IMR-90 (cell line): ENCODE measurements around the gene URI1. TPM values are rescaled to one million over a fixed set of nuclear protein-coding genes. Genes with fewer than 3 reads are reported as not detected.

ENCODE experiments used
- ATAC-seq: fragments of 200-7000 bp; cut with Tn5 transposase; 2 replicates; pipeline ENCODE4 v1.9.1; 2020; ENCODE audit warnings: low read depth, mild to moderate bottlenecking, moderate library complexity
- BruUV-seq: library from RNA; stranded (reverse); fragments of 400-500 nt; replicated peaks from 2 replicates; lab custom pipeline; 2021; lab: Mats Ljungman, UMichigan
- CTCF ChIA-PET: fragments of 300-600 bp; formaldehyde crosslinking; extraction: SDS; loops from one replicate; lab custom pipeline; 2021; ENCODE audit warnings: antibody characterized with exemption; lab: Yijun Ruan, JAX
- POLR2A ChIA-PET: fragments of 300-600 bp; sonication (Branson Sonifier 250); formaldehyde crosslinking; loops from one replicate; lab custom pipeline; 2022; ENCODE audit warnings: antibody characterized with exemption; ENCODE audit not compliant: unreplicated experiment; lab: Charles Lee
- DNase-seq: peaks from one replicate; pipeline ENCODE4 v3.0.0; 2013
- H2AFZ ChIP-seq: replicated peaks from 2 replicates; pipeline ENCODE3; 2013; ENCODE audit warnings: low read length, mild to moderate bottlenecking; ENCODE audit not compliant: poor library complexity
- H2AK5ac ChIP-seq: 2 replicates; pipeline ENCODE4 v1.6.1; 2013; ENCODE audit warnings: low read depth, low read length, inconsistent platforms
- H2AK9ac ChIP-seq: replicated peaks from 2 replicates; pipeline ENCODE3; 2013; ENCODE audit warnings: mild to moderate bottlenecking, low read depth, low read length, moderate library complexity; ENCODE audit not compliant: poor library complexity
- H2BK120ac ChIP-seq: 2 replicates; pipeline ENCODE4 v1.6.1; 2013; ENCODE audit warnings: low read depth, low read length, inconsistent platforms
- H2BK15ac ChIP-seq: 3 replicates; pipeline ENCODE4 v1.6.1; 2013; ENCODE audit warnings: low read depth, low read length, inconsistent platforms
- H2BK20ac ChIP-seq: 2 replicates; pipeline ENCODE4 v1.6.1; 2013; ENCODE audit warnings: low read depth, mild to moderate bottlenecking, inconsistent platforms, low read length, moderate library complexity
- H2BK5ac ChIP-seq: 2 replicates; pipeline ENCODE4 v1.6.1; 2013; ENCODE audit warnings: mild to moderate bottlenecking, low read depth, low read length, inconsistent platforms; ENCODE audit not compliant: poor library complexity, severe bottlenecking
- H3K14ac ChIP-seq: replicated peaks from 2 replicates; pipeline ENCODE4 v1.6.1; 2013; ENCODE audit warnings: low read depth, low read length, inconsistent platforms
- H3K18ac ChIP-seq: 2 replicates; pipeline ENCODE4 v1.6.1; 2013; ENCODE audit warnings: low read depth, low read length, control low read depth
- H3K23ac ChIP-seq: 2 replicates; pipeline ENCODE4 v1.6.1; 2013; ENCODE audit warnings: low read depth, low read length, inconsistent platforms
- H3K27ac ChIP-seq: 2 replicates; pipeline ENCODE4 v1.5.1; 2013; ENCODE audit warnings: mild to moderate bottlenecking, control low read depth, low read length; ENCODE audit not compliant: insufficient read depth
- H3K27me3 ChIP-seq: 2 replicates; pipeline ENCODE4 v1.6.1; 2013; ENCODE audit warnings: low read length; ENCODE audit not compliant: control insufficient read depth, insufficient read depth
- H3K36me3 ChIP-seq: 2 replicates; pipeline ENCODE4 v1.6.1; 2013; ENCODE audit warnings: low read length, mixed read lengths; ENCODE audit not compliant: control insufficient read depth, insufficient read depth
- H3K4ac ChIP-seq: 2 replicates; pipeline ENCODE4 v1.6.1; 2013; ENCODE audit warnings: low read depth, low read length, inconsistent platforms
- H3K4me1 ChIP-seq: 2 replicates; pipeline ENCODE4 v1.6.1; 2013; ENCODE audit warnings: low read length, mixed read lengths; ENCODE audit not compliant: control insufficient read depth, insufficient read depth
- H3K4me2 ChIP-seq: 2 replicates; pipeline ENCODE4 v1.6.1; 2013; ENCODE audit warnings: low read depth, mild to moderate bottlenecking, control low read depth, low read length, moderate library complexity
- H3K4me3 ChIP-seq: 2 replicates; pipeline ENCODE4 v1.5.1; 2013; ENCODE audit warnings: low read depth, mild to moderate bottlenecking, control low read depth, low read length, moderate library complexity; ENCODE audit not compliant: insufficient read depth
- H3K56ac ChIP-seq: 2 replicates; pipeline ENCODE4 v1.6.1; 2013; ENCODE audit warnings: low read length, inconsistent platforms; ENCODE audit not compliant: insufficient read depth; ENCODE audit errors: extremely low read depth
- H3K79me1 ChIP-seq, 2 experiments: 2 replicates each; pipeline ENCODE4 v1.6.1; 2013; ENCODE audit warnings: low read length in 2 of 2, inconsistent platforms in 1 of 2, low read depth in 1 of 2
- H3K9ac ChIP-seq: 2 replicates; pipeline ENCODE4 v1.6.1; 2013; ENCODE audit warnings: low read depth, low read length, control low read depth
- H3K9me1 ChIP-seq: 2 replicates; pipeline ENCODE4 v1.6.1; 2013; ENCODE audit warnings: low read length, inconsistent platforms; ENCODE audit not compliant: insufficient read depth
- H3K9me3 ChIP-seq: 2 replicates; pipeline ENCODE4 v1.6.1; 2013; ENCODE audit warnings: low read length; ENCODE audit not compliant: control insufficient read depth, insufficient read depth
- H4K20me1 ChIP-seq: 2 replicates; pipeline ENCODE4 v1.6.1; 2013; ENCODE audit warnings: low read length, inconsistent platforms; ENCODE audit not compliant: insufficient read depth
- H4K5ac ChIP-seq: 2 replicates; pipeline ENCODE4 v1.6.1; 2013; ENCODE audit warnings: mild to moderate bottlenecking, low read depth, low read length, control low read depth
- H4K8ac ChIP-seq, 2 experiments: 2 replicates each; pipeline ENCODE4 v1.6.1; 2013; ENCODE audit warnings: low read depth in 2 of 2, low read length in 2 of 2, control low read depth in 1 of 2, inconsistent platforms in 1 of 2
- H4K91ac ChIP-seq: 2 replicates; pipeline ENCODE4 v1.6.1; 2013; ENCODE audit warnings: low read depth, low read length, inconsistent platforms; ENCODE audit not compliant: insufficient read depth
- BHLHE40 ChIP-seq: fragments of 150-350 bp; IDR thresholded peaks from 2 replicates; pipeline ENCODE4 v1.6.1; 2016; ENCODE audit warnings: mild to moderate bottlenecking, low read depth, low read length
- MXI1 ChIP-seq: IDR thresholded peaks from 2 replicates; pipeline ENCODE4 v1.6.1; 2012; ENCODE audit warnings: low read depth, mild to moderate bottlenecking, low read length, moderate library complexity, borderline replicate concordance
- NFE2L2 ChIP-seq: fragments of 150-350 bp; IDR thresholded peaks from 2 replicates; pipeline ENCODE4 v1.6.1; 2016; ENCODE audit warnings: low read depth, mild to moderate bottlenecking, low read length
- RAD21 ChIP-seq: IDR thresholded peaks from 2 replicates; pipeline ENCODE4 v1.6.1; 2012; ENCODE audit warnings: low read length, improper control_type of control experiment
- WGBS, 2 experiments: methylation state at CpG; one replicate each; pipeline versions ENCODE4 v1.1.5 to v1.1.7; 2013; ENCODE audit warnings: missing lambda C conversion rate in 2 of 2; ENCODE audit not compliant: insufficient read length in 1 of 2; ENCODE audit errors: extremely low coverage in 2 of 2; 5-methylcytosine and 5-hydroxymethylcytosine counted together
- dilution Hi-C: fragments of 300-500 bp; cut with HindIII; formaldehyde crosslinking; loops from one replicate; pipeline ENCODE4 v1.14.3; 2018; ENCODE audit warnings: low sequenced_read_pairs; ENCODE audit not compliant: unreplicated experiment
- in situ Hi-C: fragments of 300-500 bp; cut with MboI; formaldehyde crosslinking; loops from 3 replicates; pipeline ENCODE4 v1.14.3; 2019; ENCODE audit warnings: low sequenced_read_pairs, inconsistent platforms, mixed read lengths
- intact Hi-C: fragments of 100-400 bp; cut with micrococcal nuclease; formaldehyde crosslinking; loops from 2 replicates; pipeline ENCODE4 v1.10.0; 2022
- polyA plus RNA-seq, 3 experiments: library from polyadenylated mRNA; depleted of rRNA; stranded (reverse); fragments of >200 nt; gene quantifications; 2 replicates each; pipeline ENCODE4 v1.2.3, GENCODE V29; 2012; ENCODE audit warnings: low replicate concordance in 1 of 3
- total RNA-seq: library from RNA; depleted of rRNA; stranded (reverse); fragments of >200 nt; gene quantifications from 2 replicates; pipeline ENCODE4 v1.2.3, GENCODE V29; 2012
- TF ChIP-seq, protein P1 (sequence below): conservative IDR thresholded peaks from 2 replicates; pipeline ENCODE4 v1.5.1; 2012; ENCODE audit warnings: mild to moderate bottlenecking, low read depth, low read length, improper control_type of control experiment

URI1 gene
- total and polyA plus RNA-seq, 2 of the 4 experiments (the other 2 are of a cell fraction) = 43.2 to 45.3 TPM

DNA sequence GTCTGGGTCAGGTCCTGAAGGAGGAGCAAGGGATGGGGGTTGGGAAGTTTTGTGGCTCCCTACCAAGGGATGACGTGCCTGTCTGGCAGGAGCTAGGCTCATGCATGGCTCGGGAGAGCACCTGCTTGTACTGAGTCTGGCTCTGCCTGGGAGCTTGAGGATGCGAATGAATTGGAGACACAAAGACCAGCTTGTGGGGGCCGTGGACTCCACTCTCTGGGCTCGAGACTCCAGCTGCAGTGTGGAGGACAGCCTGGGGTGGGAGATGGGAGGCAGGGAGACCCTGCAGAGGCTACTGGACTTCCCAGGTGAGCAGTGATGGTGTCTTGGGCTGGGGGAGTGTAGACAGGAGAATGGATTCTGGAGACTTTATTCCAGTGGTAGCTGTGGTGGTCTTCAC lies 15.2 kb upstream of the URI1 start:
- H3K36me3 ChIP-seq = no peaks in the 10 kb centered on the region
- no peak overlapping the region for H2AK5ac ChIP-seq
- H3K79me1 ChIP-seq = no peaks in the 10 kb centered on the region
- no peak overlapping the region for H3K14ac ChIP-seq
- TF ChIP-seq NFE2L2 (no peak), BHLHE40 (no peak), MXI1 (no peak), RAD21 (no peak)
- TF ChIP-seq, protein P1, sequence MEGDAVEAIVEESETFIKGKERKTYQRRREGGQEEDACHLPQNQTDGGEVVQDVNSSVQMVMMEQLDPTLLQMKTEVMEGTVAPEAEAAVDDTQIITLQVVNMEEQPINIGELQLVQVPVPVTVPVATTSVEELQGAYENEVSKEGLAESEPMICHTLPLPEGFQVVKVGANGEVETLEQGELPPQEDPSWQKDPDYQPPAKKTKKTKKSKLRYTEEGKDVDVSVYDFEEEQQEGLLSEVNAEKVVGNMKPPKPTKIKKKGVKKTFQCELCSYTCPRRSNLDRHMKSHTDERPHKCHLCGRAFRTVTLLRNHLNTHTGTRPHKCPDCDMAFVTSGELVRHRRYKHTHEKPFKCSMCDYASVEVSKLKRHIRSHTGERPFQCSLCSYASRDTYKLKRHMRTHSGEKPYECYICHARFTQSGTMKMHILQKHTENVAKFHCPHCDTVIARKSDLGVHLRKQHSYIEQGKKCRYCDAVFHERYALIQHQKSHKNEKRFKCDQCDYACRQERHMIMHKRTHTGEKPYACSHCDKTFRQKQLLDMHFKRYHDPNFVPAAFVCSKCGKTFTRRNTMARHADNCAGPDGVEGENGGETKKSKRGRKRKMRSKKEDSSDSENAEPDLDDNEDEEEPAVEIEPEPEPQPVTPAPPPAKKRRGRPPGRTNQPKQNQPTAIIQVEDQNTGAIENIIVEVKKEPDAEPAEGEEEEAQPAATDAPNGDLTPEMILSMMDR = no peak
- H3K23ac ChIP-seq = no peak overlapping the region
- BruUV-seq = no TSS peak
- 51% methylated on average over 3 of the region's 5 CpGs; no CpG with 5 or more reads in 1 of the 2 experiments for WGBS, 2 experiments
- H3K4me1 ChIP-seq = no peaks in the 10 kb centered on the region
- H3K27ac ChIP-seq = no peak overlapping the region
- intact Hi-C loops (no loop called here), in situ Hi-C loops (no loop called here), dilution Hi-C loops (no loop called here)
- no peak overlapping the region for H2BK15ac ChIP-seq
- no peak overlapping the region for H2BK20ac ChIP-seq
- ChIA-PET POLR2A (no interaction called here), CTCF (no interaction called here)
- H2BK120ac ChIP-seq = no peak overlapping the region
- DNase-seq (no peak), ATAC-seq (no peak)
- no peak overlapping the region for H3K9ac ChIP-seq
- H2AK9ac ChIP-seq = no peak overlapping the region
- no peak overlapping the region for H4K91ac ChIP-seq
- no peak overlapping the region for H3K56ac ChIP-seq
- H3K9me3 ChIP-seq = no peaks in the 10 kb centered on the region; the same call in 1 of the 2 replicates
- no peaks in the 10 kb centered on the region for H4K20me1 ChIP-seq
- H3K9me1 ChIP-seq = no peaks in the 10 kb centered on the region
- no peak overlapping the region for H3K4me3 ChIP-seq
- H2AFZ ChIP-seq = no peak overlapping the region
- no peak overlapping the region for H4K8ac ChIP-seq
- H4K5ac ChIP-seq = no peak overlapping the region
- H3K4ac ChIP-seq = no peak overlapping the region
- H3K27me3 ChIP-seq = no peaks in the 10 kb centered on the region
- no peak overlapping the region for H3K18ac ChIP-seq
- H2BK5ac ChIP-seq = no peak overlapping the region
- no peak overlapping the region for H3K4me2 ChIP-seq
